Testis (tissue), 3 donors: Measurements from ENCODE around the gene MBIP. TPM values are rescaled to one million over a fixed set of nuclear protein-coding genes. Genes with fewer than 3 reads are reported as not detected.
"Not testable (repeated sequence)": the region's sequence is repeated elsewhere in the genome, so short reads cannot be mapped to it uniquely, and the experiment has no call there.

Experiments
- DNase-seq: peaks from one replicate; pipeline ENCODE4 v3.0.0-alpha.2; 2019
- H3K27ac ChIP-seq, 2 donors: fragments of 200-600 bp; sonication (generic); one replicate each; pipeline ENCODE4 v1.5.1; 2019
- H3K27me3 ChIP-seq: fragments of 200-600 bp; sonication (generic); one replicate; pipeline ENCODE4 v1.5.1; 2019
- H3K36me3 ChIP-seq: fragments of 200-600 bp; sonication (generic); one replicate; pipeline ENCODE4 v1.5.1; 2017; ENCODE audit warnings: low read depth; ENCODE audit errors: missing control alignments
- H3K4me1 ChIP-seq: fragments of 200-600 bp; sonication (generic); one replicate; pipeline ENCODE4 v1.5.1; 2019
- H3K4me3 ChIP-seq, 2 donors: fragments of 200-600 bp; sonication (generic); one replicate each; pipeline ENCODE4 v1.5.1; 2017 to 2019
- H3K9me3 ChIP-seq: fragments of 200-600 bp; sonication (generic); one replicate; pipeline ENCODE4 v1.5.1; 2017
- CTCF ChIP-seq, 3 experiments: fragments of 450-650 bp in 2 of 3; fragments of 200-600 bp in 1 of 3; sonication (generic) in 1 of 3; IDR thresholded peaks; one replicate each; pipeline ENCODE4 v1.5.1; 2016 to 2019; ENCODE audit warnings: antibody characterized with exemption in 3 of 3, mild to moderate bottlenecking in 2 of 3, moderate library complexity in 1 of 3
- POLR2A ChIP-seq: fragments of 450-650 bp; IDR thresholded peaks from one replicate; pipeline ENCODE4 v1.6.1; 2017; ENCODE audit warnings: antibody characterized with exemption, mild to moderate bottlenecking, moderate library complexity
- WGBS, 2 donors: methylation state at CpG; one replicate each; pipeline ENCODE4 v1.1.5; 2018; 5-methylcytosine and 5-hydroxymethylcytosine counted together
- intact Hi-C: fragments of 100-400 bp; cut with DNase I; formaldehyde crosslinking; loops from one replicate; pipeline ENCODE4 v1.15.1; 2023; ENCODE audit warnings: low total_unique reads
- polyA plus RNA-seq: library from polyadenylated mRNA; stranded (reverse); fragments of 350-450 nt; fragmentation: Illumina TruSeq; extraction: RNeasy Lipid Tissue Mini Kit (QIAGEN cat#74804); gene quantifications from one replicate; pipeline ENCODE4 v1.2.3, GENCODE V29; 2014; ENCODE audit warnings: low read depth, low replicate concordance; ENCODE audit not compliant: insufficient read depth
- total RNA-seq, 2 donors: library from RNA; depleted of rRNA; stranded (reverse); fragments of >200 nt; gene quantifications; one replicate each; pipeline ENCODE4 v1.2.3, GENCODE V29; 2016

The MBIP gene
- total and polyA plus RNA-seq, 3 donors from 2014 or later: 21.0 to 27.5 (median 22.1) TPM

DNA sequence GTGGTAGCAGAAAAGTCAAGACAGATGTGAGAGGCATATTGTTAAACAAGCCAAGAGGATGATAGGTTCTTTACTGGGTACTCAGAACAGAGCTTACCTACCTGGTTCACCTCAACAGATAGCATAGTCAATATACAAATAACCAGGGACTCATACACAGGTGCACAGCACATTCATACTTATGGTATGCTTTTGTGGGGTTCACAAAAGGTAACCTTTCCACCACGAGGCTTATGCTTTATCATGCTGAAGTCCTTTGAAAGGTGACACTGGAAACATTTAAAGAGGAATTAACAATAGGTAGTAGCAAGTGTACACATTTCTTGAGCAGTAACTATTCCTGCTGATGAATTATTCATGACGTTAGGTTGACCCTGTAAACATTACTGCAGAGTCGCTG, 42.2 kb upstream of the MBIP start:
- Histone ChIP-seq H3K36me3 (no peaks in the 10 kb centered on the region), H3K4me1 (no peaks in the 10 kb centered on the region), H3K4me3 (no peak overlapping the region), H3K27me3 (no peaks in the 10 kb centered on the region), H3K9me3 (no peaks in the 10 kb centered on the region), H3K27ac (no peak overlapping the region)
- 50 to 81% methylated on average over 3 of the region's 3 CpGs for WGBS, 2 donors
- no peak for TF ChIP-seq POLR2A
- no peak for DNase-seq
- intact Hi-C loops: no loop called here

DNA sequence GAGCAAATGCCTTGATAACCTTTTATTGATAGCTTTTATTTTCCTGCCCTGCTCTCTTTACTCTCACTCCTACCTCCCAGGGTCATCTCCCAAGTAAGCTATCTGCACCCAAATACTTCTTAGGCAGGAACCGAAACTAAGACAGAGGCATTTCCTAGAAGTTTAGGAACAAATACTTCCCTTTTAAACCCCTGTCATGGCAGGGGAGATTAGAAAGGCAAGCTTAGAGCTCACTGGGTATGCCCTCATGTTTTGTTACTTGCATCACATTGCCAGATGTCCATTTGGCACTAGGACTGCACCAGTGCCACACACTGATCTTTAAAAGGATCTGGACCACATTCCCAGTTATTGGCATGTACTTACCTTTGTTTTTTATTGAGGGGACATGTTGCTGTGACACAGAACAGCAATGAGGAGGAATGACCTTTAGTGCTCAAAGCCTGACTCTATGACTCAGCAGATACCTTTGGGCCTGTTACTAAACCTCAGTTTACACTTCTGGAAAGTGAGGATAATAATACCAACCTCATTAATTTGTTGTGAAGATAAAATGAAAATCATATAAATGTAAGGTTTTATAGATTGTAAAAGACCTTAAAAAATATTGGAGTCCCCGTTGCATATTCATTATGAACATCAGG, 40.9 kb upstream of the MBIP start:
- H3K27ac ChIP-seq: no peak overlapping the region
- no peaks in the 10 kb centered on the region for H3K27me3 ChIP-seq
- no peak overlapping the region for H3K4me3 ChIP-seq
- DNase-seq: no peak
- H3K36me3 ChIP-seq: no peaks in the 10 kb centered on the region
- no peaks in the 10 kb centered on the region for H3K9me3 ChIP-seq
- intact Hi-C loops: no loop called here
- TF ChIP-seq CTCF (IDR thresholded peaks at IDR 0.05) (no peak), POLR2A (no peak)
- H3K4me1 ChIP-seq: no peaks in the 10 kb centered on the region
- 84 to 88% methylated on average over 2 of the region's 2 CpGs for WGBS, 2 donors

GRCh38 chr14:36356862-36357261, 36.4 kb upstream of the MBIP start:
- no peak for DNase-seq
- Histone ChIP-seq H3K27ac (no peak overlapping the region), H3K36me3 (no peaks in the 10 kb centered on the region), H3K27me3 (no peaks in the 10 kb centered on the region), H3K9me3 (no peaks in the 10 kb centered on the region), H3K4me1 (no peaks in the 10 kb centered on the region), H3K4me3 (no peak overlapping the region)
- no peak for TF ChIP-seq CTCF (IDR thresholded peaks at IDR 0.05)
- TF ChIP-seq POLR2A: no peak
- WGBS, 2 donors: 72 to 96% methylated on average over 1 of the region's 1 CpG
- intact Hi-C loops: no loop called here

GRCh38 chr14:36346052-36346451, 25.6 kb upstream of the MBIP start:
- no peak overlapping the region for H3K4me3 ChIP-seq
- intact Hi-C loops: no loop called here
- WGBS, 2 donors: 45 to 86% methylated on average over 2 of the region's 2 CpGs

GRCh38 chr14:36344211-36344610, 23.8 kb upstream of the MBIP start:
- intact Hi-C loops: no loop called here
- WGBS, 2 donors: 42 to 88% methylated on average over 2 of the region's 2 CpGs
- TF ChIP-seq CTCF (IDR thresholded peaks at IDR 0.05) (no peak), POLR2A (no peak)

More at GRCh38 chr14:36346052-36346451, 25.6 kb upstream of the MBIP start:
- Histone ChIP-seq H3K9me3 (no peaks in the 10 kb centered on the region), H3K27ac (no peak overlapping the region), H3K27me3 (no peaks in the 10 kb centered on the region), H3K4me1 (no peaks in the 10 kb centered on the region), H3K36me3 (no peaks in the 10 kb centered on the region)
- no peak for DNase-seq
- TF ChIP-seq CTCF (IDR thresholded peaks at IDR 0.05) (no peak), POLR2A (no peak)

DNA sequence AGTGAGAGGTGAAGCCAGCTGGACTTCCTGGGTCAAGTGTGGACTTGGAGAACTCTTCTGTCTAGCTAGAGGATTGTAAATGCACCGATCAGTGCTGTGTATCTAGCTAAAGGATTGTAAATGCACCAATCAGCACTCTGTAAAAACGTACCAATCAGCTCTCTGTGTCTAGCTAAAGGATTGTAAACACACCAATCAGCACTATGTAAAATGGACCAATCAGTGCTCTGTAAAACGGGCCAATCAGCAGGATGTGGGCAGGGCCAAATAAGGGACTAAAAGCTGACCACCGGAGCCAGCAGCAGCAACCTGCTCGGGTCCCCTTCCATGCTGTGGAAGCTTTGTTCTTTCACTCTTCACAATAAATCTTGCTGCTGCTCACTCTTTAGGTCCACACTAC, 21.4 kb upstream of the MBIP start:
- H3K9me3 ChIP-seq, H3K36me3 ChIP-seq, DNase-seq, H3K27ac ChIP-seq, H3K27me3 ChIP-seq, H3K4me3 ChIP-seq, H3K4me1 ChIP-seq, intact Hi-C loops: not testable (repeated sequence)
- WGBS, 2 donors: 78 to 83% methylated on average over 5 of the region's 5 CpGs

More at GRCh38 chr14:36344211-36344610, 23.8 kb upstream of the MBIP start:
- Histone ChIP-seq H3K4me1 (no peaks in the 10 kb centered on the region), H3K27ac (no peak overlapping the region), H3K9me3 (no peaks in the 10 kb centered on the region), H3K27me3 (no peaks in the 10 kb centered on the region), H3K36me3 (no peaks in the 10 kb centered on the region), H3K4me3 (no peak overlapping the region)
- DNase-seq: no peak
